ENCODE results near the gene C1orf35. TPM values are rescaled to one million over a fixed set of nuclear protein-coding genes. Genes with fewer than 3 reads are reported as not detected.

C1orf35 gene
- total RNA-seq, 1 experiment from 2014 or later, result 18.7 TPM

DNA sequence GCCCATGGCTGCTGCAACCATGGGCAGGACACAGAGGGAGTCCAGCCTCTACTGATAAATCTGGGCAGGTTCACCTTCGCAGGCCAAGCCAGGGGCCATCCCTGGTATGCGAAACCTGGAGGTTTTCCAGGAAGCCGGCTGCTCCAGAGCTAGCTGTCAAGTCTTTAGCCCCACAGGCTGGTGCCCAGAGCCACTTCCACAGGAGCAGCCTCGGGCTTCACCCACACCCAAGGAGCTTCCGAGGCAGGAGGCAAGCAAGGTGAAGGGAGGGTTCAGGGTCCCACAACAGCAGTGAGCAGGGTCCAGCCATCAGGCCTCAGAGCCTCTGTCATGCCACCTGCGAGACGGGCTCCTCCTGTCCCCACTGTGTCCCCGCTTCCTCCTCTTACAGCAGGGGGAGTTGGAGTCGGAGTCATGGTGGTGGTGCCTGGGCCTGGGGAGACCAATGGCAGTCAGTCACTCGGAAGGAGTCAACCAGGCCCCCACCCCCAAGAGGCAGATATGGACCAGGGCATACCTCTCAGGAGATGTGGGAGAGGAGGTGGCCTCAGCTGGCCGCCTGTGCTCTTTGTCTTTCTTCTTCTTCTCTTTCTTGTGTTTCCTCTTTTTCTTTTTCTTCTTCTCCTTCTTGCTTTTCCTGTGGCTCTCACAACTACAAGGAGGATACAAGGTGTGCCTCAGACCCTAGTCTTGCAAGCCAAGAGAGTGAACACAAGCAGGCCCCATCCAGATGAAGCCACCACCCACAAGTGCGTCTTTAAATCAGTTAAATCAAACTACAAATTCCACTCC is 2.1 kb downstream of the C1orf35 start:
- Histone ChIP-seq H3K27ac (no peak overlapping the region), H3K9me3 (replicated peaks) (no peaks in the 10 kb centered on the region), H3K4me3 (no peak overlapping the region; the same call in 1 of the 2 replicates), H3K27me3 (replicated peaks) (no peaks in the 10 kb centered on the region), H3K4me1 (replicated peaks) (peaks cover 21% of the 10 kb centered on the region), H3K36me3 (peaks cover 58% of the 10 kb centered on the region)
- no peak for DNase-seq (ENCODE audit: low read depth in 1 of 2, low spot score in 2 of 2)

- no peak for DNase-seq (ENCODE audit: low read depth in 1 of 2, low spot score in 2 of 2)
- no peak overlapping the region for H3K27ac ChIP-seq
- H3K36me3 ChIP-seq, result peaks cover 74% of the 10 kb centered on the region
- peaks cover 21% of the 10 kb centered on the region for H3K4me1 ChIP-seq (replicated peaks)
- no peak overlapping the region for H3K4me3 ChIP-seq
- peaks cover 14% of the 10 kb centered on the region for H3K9me3 ChIP-seq (replicated peaks)
- H3K27me3 ChIP-seq (replicated peaks), result no peaks in the 10 kb centered on the region
Observed at GRCh38 chr1:228099331-228099732, 3.8 kb downstream of the C1orf35 start.

DNA sequence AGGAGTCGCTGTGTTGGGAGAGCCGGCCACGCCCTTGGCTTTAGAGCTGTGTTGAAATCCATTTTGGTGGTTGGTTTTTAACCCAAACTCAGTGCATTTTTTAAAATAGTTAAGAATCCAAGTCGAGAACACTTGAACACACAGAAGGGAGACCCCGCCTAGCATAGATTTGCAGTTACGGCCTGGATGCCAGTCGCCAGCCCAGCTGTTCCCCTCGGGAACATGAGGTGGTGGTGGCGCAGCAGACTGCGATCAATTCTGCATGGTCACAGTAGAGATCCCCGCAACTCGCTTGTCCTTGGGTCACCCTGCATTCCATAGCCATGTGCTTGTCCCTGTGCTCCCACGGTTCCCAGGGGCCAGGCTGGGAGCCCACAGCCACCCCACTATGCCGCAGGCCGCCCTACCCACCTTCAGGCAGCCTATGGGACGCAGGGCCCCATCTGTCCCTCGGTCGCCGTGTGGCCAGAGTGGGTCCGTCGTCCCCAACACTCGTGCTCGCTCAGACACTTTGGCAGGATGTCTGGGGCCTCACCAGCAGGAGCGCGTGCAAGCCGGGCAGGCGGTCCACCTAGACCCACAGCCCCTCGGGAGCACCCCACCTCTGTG is 4.7 kb downstream of the C1orf35 start:
- Histone ChIP-seq H3K4me3 (no peak overlapping the region), H3K27ac (no peak overlapping the region), H3K27me3 (replicated peaks) (no peaks in the 10 kb centered on the region), H3K9me3 (replicated peaks) (peaks cover 19% of the 10 kb centered on the region), H3K36me3 (peaks cover 83% of the 10 kb centered on the region), H3K4me1 (replicated peaks) (peaks cover 12% of the 10 kb centered on the region)
- no peak for DNase-seq (ENCODE audit: low read depth in 1 of 2, low spot score in 2 of 2)

GRCh38 chr1:228097333-228098081 is 5.6 kb downstream of the C1orf35 start:
- Histone ChIP-seq H3K27me3 (replicated peaks) (no peaks in the 10 kb centered on the region), H3K36me3 (peaks cover 92% of the 10 kb centered on the region), H3K4me1 (replicated peaks) (peaks cover 12% of the 10 kb centered on the region), H3K9me3 (replicated peaks) (peaks cover 23% of the 10 kb centered on the region), H3K4me3 (no peak overlapping the region), H3K27ac (no peak overlapping the region)
- DNase-seq (ENCODE audit: low read depth in 1 of 2, low spot score in 2 of 2), result no peak

DNA sequence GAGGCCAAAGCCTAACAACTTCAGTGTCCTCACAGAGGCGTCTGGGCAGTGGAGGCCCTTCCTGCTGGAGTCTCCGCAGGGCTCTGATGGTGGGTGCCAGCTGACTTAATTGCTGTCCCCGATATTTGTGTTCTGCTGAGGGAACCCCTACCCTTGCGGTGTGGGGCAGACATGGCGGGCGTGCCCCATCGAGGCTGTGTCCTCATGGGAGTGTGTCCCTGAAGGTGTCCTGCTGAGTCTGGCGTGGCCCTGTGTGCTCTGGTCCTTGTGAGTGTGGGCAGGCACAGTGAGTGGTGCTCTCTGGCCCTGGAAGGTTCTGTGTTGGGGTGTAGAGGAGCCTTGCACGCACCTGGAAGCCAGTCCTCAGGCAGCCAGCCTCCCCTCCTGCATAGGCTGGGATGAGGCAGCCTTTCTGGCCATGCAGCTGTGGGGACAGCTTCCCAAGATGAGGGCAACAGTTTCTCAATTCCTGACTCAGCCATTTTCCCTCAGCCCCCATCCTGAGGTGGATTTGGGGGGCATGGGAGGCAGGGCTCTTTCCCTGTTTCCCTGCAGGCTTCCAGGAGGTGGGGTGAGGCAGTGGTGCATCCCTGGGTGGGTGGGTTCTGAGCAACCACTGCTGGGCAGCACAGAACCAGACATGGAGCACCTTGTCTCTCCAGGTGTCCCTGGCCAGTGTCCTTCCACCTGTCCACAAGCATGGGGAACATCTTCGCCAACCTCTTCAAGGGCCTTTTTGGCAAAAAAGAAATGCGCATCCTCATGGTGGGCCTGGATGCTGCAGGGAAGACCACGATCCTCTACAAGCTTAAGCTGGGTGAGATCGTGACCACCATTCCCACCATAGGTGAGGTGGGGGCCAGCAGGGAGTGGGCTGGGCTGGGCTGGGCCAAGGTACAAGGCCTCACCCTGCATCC is 6.5 kb downstream of the C1orf35 start:
- Histone ChIP-seq H3K4me3 (no peak overlapping the region), H3K27ac (no peak overlapping the region), H3K27me3 (replicated peaks) (no peaks in the 10 kb centered on the region), H3K9me3 (replicated peaks) (peaks cover 23% of the 10 kb centered on the region), H3K4me1 (replicated peaks) (peaks cover 4% of the 10 kb centered on the region), H3K36me3 (peaks cover 99% of the 10 kb centered on the region)
- DNase-seq (ENCODE audit: low read depth in 1 of 2, low spot score in 2 of 2), result no peak

GRCh38 chr1:228095938-228096337 is 7.2 kb downstream of the C1orf35 start:
- Histone ChIP-seq H3K4me3 (no peak overlapping the region), H3K27me3 (replicated peaks) (no peaks in the 10 kb centered on the region), H3K27ac (no peak overlapping the region), H3K36me3 (peaks cover 99% of the 10 kb centered on the region), H3K9me3 (replicated peaks) (peaks cover 23% of the 10 kb centered on the region), H3K4me1 (replicated peaks) (no peaks in the 10 kb centered on the region)
- no peak for DNase-seq (ENCODE audit: low read depth in 1 of 2, low spot score in 2 of 2)

DNA sequence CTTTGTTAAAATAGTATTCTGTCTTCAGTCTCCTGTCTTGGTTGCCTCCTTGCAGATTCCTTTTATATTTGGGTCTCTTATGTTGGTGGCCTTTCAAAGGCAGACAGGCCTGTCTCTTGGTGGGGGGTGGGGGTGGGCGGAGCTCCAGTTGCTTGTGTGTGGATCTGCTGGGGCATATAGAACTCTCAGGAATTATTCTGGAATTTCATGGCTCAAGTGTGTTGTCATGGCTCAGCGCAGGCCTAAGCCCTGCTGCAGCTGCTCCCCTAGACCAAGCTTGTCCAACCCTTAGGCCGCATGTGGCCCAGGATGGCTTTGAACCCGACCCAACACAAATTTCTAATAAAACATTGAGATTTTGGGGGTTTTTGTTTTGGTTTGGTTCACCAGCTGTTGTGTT is 8.0 kb downstream of the C1orf35 start:
- Histone ChIP-seq H3K9me3 (replicated peaks) (peaks cover 23% of the 10 kb centered on the region), H3K4me3 (no peak overlapping the region), H3K27ac (no peak overlapping the region), H3K4me1 (replicated peaks) (peaks cover 6% of the 10 kb centered on the region; the same call in 1 of the 2 replicates), H3K27me3 (replicated peaks) (no peaks in the 10 kb centered on the region), H3K36me3 (peaks cover 100% of the 10 kb centered on the region)
- DNase-seq (ENCODE audit: low read depth in 1 of 2, low spot score in 2 of 2), result no peak

- Histone ChIP-seq H3K4me1 (replicated peaks) (peaks cover 10% of the 10 kb centered on the region; the same call in 1 of the 2 replicates), H3K4me3 (no peak overlapping the region), H3K9me3 (replicated peaks) (peaks cover 23% of the 10 kb centered on the region), H3K36me3 (peaks cover 99% of the 10 kb centered on the region), H3K27me3 (replicated peaks) (no peaks in the 10 kb centered on the region), H3K27ac (no peak overlapping the region)
- peak in 1 of 2 experiments; percentile 26 for DNase-seq (ENCODE audit: low read depth in 1 of 2, low spot score in 2 of 2)
Observed at GRCh38 chr1:228094432-228095016, 8.6 kb downstream of the C1orf35 start.

GRCh38 chr1:228093050-228093906 is 9.8 kb downstream of the C1orf35 start:
- H3K4me3 ChIP-seq, result no peak overlapping the region
- peaks cover 99% of the 10 kb centered on the region for H3K36me3 ChIP-seq
- peak in 1 of 2 experiments; percentile 39 for DNase-seq (ENCODE audit: low read depth in 1 of 2, low spot score in 2 of 2)
- no peak overlapping the region for H3K27ac ChIP-seq
- H3K4me1 ChIP-seq (replicated peaks), result peaks cover 16% of the 10 kb centered on the region
- H3K9me3 ChIP-seq (replicated peaks), result peaks cover 23% of the 10 kb centered on the region
- no peaks in the 10 kb centered on the region for H3K27me3 ChIP-seq (replicated peaks)

DNA sequence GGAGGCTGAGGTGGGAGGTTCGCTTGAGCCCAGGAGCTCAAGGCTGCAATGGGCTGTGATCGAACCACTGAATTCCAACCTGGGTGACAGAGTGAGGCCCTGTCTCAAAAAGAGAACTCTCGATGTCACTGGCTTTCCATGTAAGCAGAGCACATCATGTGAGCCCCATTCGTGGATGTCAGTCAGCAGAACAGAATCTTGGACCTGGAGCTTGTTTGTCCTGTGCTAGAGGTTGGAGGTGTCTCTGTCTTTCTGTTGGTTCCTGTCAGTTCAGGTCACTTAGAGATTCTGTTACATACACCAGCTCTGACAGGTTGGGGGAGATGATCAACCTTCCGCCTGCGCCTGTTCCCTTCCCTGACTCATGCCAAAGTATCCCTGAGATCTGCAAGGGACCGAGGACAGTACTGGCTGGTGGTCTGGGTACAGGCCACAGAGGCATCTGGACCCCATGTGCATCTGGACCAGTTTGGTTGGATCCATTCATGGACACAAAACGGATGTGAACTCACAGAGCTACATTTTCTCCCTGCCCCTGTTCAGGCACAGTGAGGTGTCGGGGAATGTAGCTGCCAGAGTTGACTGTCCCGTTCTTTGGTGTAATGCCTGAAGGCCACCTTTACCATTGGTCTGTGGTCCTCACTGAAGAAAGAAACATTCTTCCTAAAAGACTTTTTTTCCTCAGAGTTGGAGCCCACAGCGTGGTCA is 10.6 kb downstream of the C1orf35 start:
- Histone ChIP-seq H3K27me3 (replicated peaks) (no peaks in the 10 kb centered on the region), H3K9me3 (replicated peaks) (peaks cover 23% of the 10 kb centered on the region), H3K4me3 (no peak overlapping the region), H3K4me1 (replicated peaks) (peaks cover 24% of the 10 kb centered on the region), H3K27ac (no peak overlapping the region), H3K36me3 (peaks cover 95% of the 10 kb centered on the region)
- DNase-seq (ENCODE audit: low read depth in 1 of 2, low spot score in 2 of 2), result peak in 1 of 2 experiments; percentile 13

DNA sequence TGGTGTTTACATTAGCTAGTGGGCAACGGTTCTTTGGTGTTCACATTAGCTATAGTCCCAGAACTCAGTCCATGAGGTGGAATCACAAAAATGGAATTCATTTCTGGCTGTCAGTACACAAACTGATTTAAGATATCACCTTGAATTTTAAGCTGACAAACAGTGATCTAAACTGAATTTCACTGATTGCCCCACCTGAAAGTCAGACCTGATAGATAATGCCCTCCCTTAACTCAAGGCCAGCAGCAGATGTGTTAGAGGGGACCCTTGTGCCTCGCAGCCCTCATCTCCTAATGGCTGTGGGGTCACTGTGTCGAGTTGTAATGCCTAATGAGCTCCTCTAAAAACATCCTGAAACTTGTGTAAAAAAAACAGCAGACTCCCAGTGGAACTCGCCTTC is 12.0 kb downstream of the C1orf35 start:
- DNase-seq (ENCODE audit: low read depth in 1 of 2, low spot score in 2 of 2), result peak in 1 of 2 experiments; percentile 11
- Histone ChIP-seq H3K4me1 (replicated peaks) (peaks cover 38% of the 10 kb centered on the region), H3K4me3 (no peak overlapping the region), H3K27me3 (replicated peaks) (no peaks in the 10 kb centered on the region), H3K36me3 (peaks cover 82% of the 10 kb centered on the region), H3K9me3 (replicated peaks) (peaks cover 23% of the 10 kb centered on the region), H3K27ac (no peak overlapping the region)
